ENCODE measurements around the gene SARM1. TPM values are rescaled to one million over a fixed set of nuclear protein-coding genes. Genes with fewer than 3 reads are reported as not detected.
A peak's percentile ranks its signal among the peaks of the same experiment; 100 is the strongest.

The SARM1 gene
- polyA plus RNA-seq, 3 donors from 2014 or later: 8.0 to 9.2 (median 9.1) TPM

- no peaks in the 10 kb centered on the region for H3K9me3 Mint-ChIP-seq
- no peak for DNase-seq
- peaks cover 6 to 22% (median 10%) of the 10 kb centered on the region in 3 donors for H3K36me3 Mint-ChIP-seq
- no peak overlapping the region for H3K27ac Mint-ChIP-seq
- H3K27me3 Mint-ChIP-seq (ENCODE audit: low read depth in 3 of 3): peaks cover 0 to 3% (median 2%) of the 10 kb centered on the region in 3 donors
- H3K4me3 Mint-ChIP-seq: no peak overlapping the region
- H3K4me1 Mint-ChIP-seq: no peaks in the 10 kb centered on the region
Observed at GRCh38 chr17:28396635-28397239, 25.2 kb downstream of the SARM1 start.

GRCh38 chr17:28397275-28397674 is 25.8 kb downstream of the SARM1 start:
- H3K27ac Mint-ChIP-seq: peak overlapping the region in 1 of 6 donors; percentile 58
- H3K36me3 Mint-ChIP-seq: peaks cover 6 to 21% (median 10%) of the 10 kb centered on the region in 3 donors
- H3K9me3 Mint-ChIP-seq: no peaks in the 10 kb centered on the region
- no peaks in the 10 kb centered on the region for H3K4me1 Mint-ChIP-seq
- no peak for DNase-seq
- H3K4me3 Mint-ChIP-seq: no peak overlapping the region
- H3K27me3 Mint-ChIP-seq (ENCODE audit: low read depth in 3 of 3): peaks cover 0 to 3% (median 2%) of the 10 kb centered on the region in 3 donors

- peaks cover 0 to 3% (median 2%) of the 10 kb centered on the region in 3 donors for H3K27me3 Mint-ChIP-seq (ENCODE audit: low read depth in 3 of 3)
- peaks cover 6 to 16% (median 10%) of the 10 kb centered on the region in 3 donors for H3K36me3 Mint-ChIP-seq
- DNase-seq: no peak
- no peaks in the 10 kb centered on the region for H3K9me3 Mint-ChIP-seq
- peak overlapping the region in 3 of 6 donors; percentile 6 to 22 (median 21) for H3K27ac Mint-ChIP-seq
- H3K4me1 Mint-ChIP-seq: no peaks in the 10 kb centered on the region
- no peak overlapping the region for H3K4me3 Mint-ChIP-seq
Observed at GRCh38 chr17:28397687-28398279, 26.3 kb downstream of the SARM1 start.

GRCh38 chr17:28398280-28398981 is 26.9 kb downstream of the SARM1 start:
- DNase-seq: no peak
- Mint-ChIP-seq H3K9me3 (no peaks in the 10 kb centered on the region), H3K4me3 (no peak overlapping the region), H3K36me3 (peaks cover 6 to 16% (median 10%) of the 10 kb centered on the region in 3 donors), H3K27ac (peak overlapping the region in 3 of 6 donors; percentile 6 to 57 (median 22)), H3K27me3 (ENCODE audit: low read depth in 3 of 3) (peaks cover 0 to 3% (median 2%) of the 10 kb centered on the region in 3 donors), H3K4me1 (no peaks in the 10 kb centered on the region)

- Mint-ChIP-seq H3K4me3 (no peak overlapping the region), H3K4me1 (peaks cover 0 to 2% of the 10 kb centered on the region in 2 donors), H3K9me3 (no peaks in the 10 kb centered on the region), H3K27ac (no peak overlapping the region), H3K27me3 (ENCODE audit: low read depth in 3 of 3) (peaks cover 1 to 2% (median 2%) of the 10 kb centered on the region in 3 donors), H3K36me3 (peaks cover 0 to 9% (median 3%) of the 10 kb centered on the region in 3 donors)
- no peak for DNase-seq
Observed at GRCh38 chr17:28399808-28400207, 28.3 kb downstream of the SARM1 start.

- Mint-ChIP-seq H3K36me3 (peaks cover 0 to 8% (median 2%) of the 10 kb centered on the region in 3 donors), H3K4me3 (no peak overlapping the region), H3K9me3 (no peaks in the 10 kb centered on the region), H3K4me1 (peaks cover 5 to 9% of the 10 kb centered on the region in 2 donors), H3K27me3 (ENCODE audit: low read depth in 3 of 3) (peaks cover 2 to 13% (median 4%) of the 10 kb centered on the region in 3 donors), H3K27ac (no peak overlapping the region)
- DNase-seq: no peak
Observed at GRCh38 chr17:28402224-28402630, 30.7 kb downstream of the SARM1 start.

GRCh38 chr17:28402844-28403243 is 31.4 kb downstream of the SARM1 start:
- H3K36me3 Mint-ChIP-seq: peaks cover 0 to 5% (median 0%) of the 10 kb centered on the region in 3 donors
- no peak for DNase-seq
- H3K27ac Mint-ChIP-seq: no peak overlapping the region

GRCh38 chr17:28404007-28404406 is 32.5 kb downstream of the SARM1 start:
- Mint-ChIP-seq H3K9me3 (no peaks in the 10 kb centered on the region), H3K27ac (peak overlapping the region in 1 of 6 donors; percentile 7), H3K36me3 (no peaks in the 10 kb centered on the region), H3K4me3 (peak overlapping the region in 4 of 5 donors; percentile 7 to 80 (median 44)), H3K4me1 (peaks cover 5 to 9% of the 10 kb centered on the region in 2 donors), H3K27me3 (ENCODE audit: low read depth in 3 of 3) (peaks cover 4 to 14% (median 5%) of the 10 kb centered on the region in 3 donors)
- DNase-seq: no peak

More at GRCh38 chr17:28402844-28403243, 31.4 kb downstream of the SARM1 start:
- Mint-ChIP-seq H3K4me3 (no peak overlapping the region), H3K27me3 (ENCODE audit: low read depth in 3 of 3) (peaks cover 2 to 14% (median 3%) of the 10 kb centered on the region in 3 donors), H3K4me1 (peaks cover 5 to 9% of the 10 kb centered on the region in 2 donors), H3K9me3 (no peaks in the 10 kb centered on the region)

GRCh38 chr17:28404461-28404811 is 32.9 kb downstream of the SARM1 start:
- H3K4me3 Mint-ChIP-seq: peak overlapping the region in 4 of 5 donors; percentile 33 to 80 (median 44)
- H3K9me3 Mint-ChIP-seq: no peaks in the 10 kb centered on the region
- H3K27me3 Mint-ChIP-seq (ENCODE audit: low read depth in 3 of 3): peaks cover 4 to 14% (median 5%) of the 10 kb centered on the region in 3 donors
- no peak for DNase-seq
- H3K4me1 Mint-ChIP-seq: peaks cover 5 to 9% of the 10 kb centered on the region in 2 donors
- H3K27ac Mint-ChIP-seq: peak overlapping the region in 1 of 6 donors; percentile 35
- H3K36me3 Mint-ChIP-seq: no peaks in the 10 kb centered on the region

- no peak overlapping the region for H3K27ac Mint-ChIP-seq
- H3K9me3 Mint-ChIP-seq: no peaks in the 10 kb centered on the region
- no peaks in the 10 kb centered on the region for H3K36me3 Mint-ChIP-seq
Observed at GRCh38 chr17:28404812-28405570, 33.5 kb downstream of the SARM1 start.

GRCh38 chr17:28405632-28406472 is 34.4 kb downstream of the SARM1 start, which contains the start of gene SLC46A1:
Gene SLC46A1 (minus strand): TSS chr17:28406212. CDS start chr17:28406114, 98 bp downstream.
- Mint-ChIP-seq H3K36me3 (no peaks in the 10 kb centered on the region), H3K27me3 (ENCODE audit: low read depth in 3 of 3) (peaks cover 2 to 14% (median 5%) of the 10 kb centered on the region in 3 donors), H3K9me3 (no peaks in the 10 kb centered on the region), H3K4me3 (peak within 1 kb of the TSS; percentile 70 to 80 (median 78)), H3K4me1 (peaks cover 5 to 9% of the 10 kb centered on the region in 2 donors), H3K27ac (peak within 1 kb of the TSS in 1 of 6 donors; percentile 49)
- peak in 2 of 3 donors; percentile 22 to 33 for DNase-seq

More at GRCh38 chr17:28404812-28405570, 33.5 kb downstream of the SARM1 start:
- peaks cover 5 to 9% of the 10 kb centered on the region in 2 donors for H3K4me1 Mint-ChIP-seq
- H3K4me3 Mint-ChIP-seq: peak overlapping the region; percentile 65 to 80 (median 75)
- no peak for DNase-seq
- peaks cover 4 to 14% (median 5%) of the 10 kb centered on the region in 3 donors for H3K27me3 Mint-ChIP-seq (ENCODE audit: low read depth in 3 of 3)

- no peaks in the 10 kb centered on the region for H3K36me3 Mint-ChIP-seq
- peaks cover 5 to 9% of the 10 kb centered on the region in 2 donors for H3K4me1 Mint-ChIP-seq
- no peaks in the 10 kb centered on the region for H3K9me3 Mint-ChIP-seq
- no peak for DNase-seq
- H3K4me3 Mint-ChIP-seq: peak overlapping the region; percentile 70 to 80 (median 74)
- H3K27ac Mint-ChIP-seq: no peak overlapping the region
- H3K27me3 Mint-ChIP-seq (ENCODE audit: low read depth in 3 of 3): peaks cover 2 to 14% (median 5%) of the 10 kb centered on the region in 3 donors
Observed at GRCh38 chr17:28406473-28406814, 35.0 kb downstream of the SARM1 start.

Measured in immature natural killer cell (primary cell).